Stimulated activated naive CD8-positive, alpha-beta T cell treated with anti-CD3 and anti-CD28 coated beads, Interleukin-15, Interleukin-2, amounts not matched to agents 100 ng/mL and 50 ng/mL, for 24 hours (primary cell): ENCODE data around the gene ADAMTS17.
"Not testable (repeated sequence)": the region's sequence is repeated elsewhere in the genome, so short reads cannot be mapped to it uniquely, and the experiment has no call there.

Experiments
- H3K27ac Mint-ChIP-seq: one replicate; pipeline ENCODE4 v1.8.0; 2021; ENCODE audit warnings: mild to moderate bottlenecking, mixed read lengths
- H3K27me3 Mint-ChIP-seq: one replicate; pipeline ENCODE4 v1.8.0; 2021; ENCODE audit warnings: mixed read lengths
- H3K36me3 Mint-ChIP-seq: one replicate; pipeline ENCODE4 v1.8.0; 2021; ENCODE audit warnings: low read depth, mixed read lengths
- H3K4me1 Mint-ChIP-seq: one replicate; pipeline ENCODE4 v1.8.0; 2021; ENCODE audit warnings: low read depth, mixed read lengths
- H3K4me3 Mint-ChIP-seq: one replicate; pipeline ENCODE4 v1.8.0; 2021; ENCODE audit warnings: mild to moderate bottlenecking, mixed read lengths
- H3K9me3 Mint-ChIP-seq: one replicate; pipeline ENCODE4 v1.8.0; 2021; ENCODE audit warnings: mixed read lengths

The ADAMTS17 gene

DNA sequence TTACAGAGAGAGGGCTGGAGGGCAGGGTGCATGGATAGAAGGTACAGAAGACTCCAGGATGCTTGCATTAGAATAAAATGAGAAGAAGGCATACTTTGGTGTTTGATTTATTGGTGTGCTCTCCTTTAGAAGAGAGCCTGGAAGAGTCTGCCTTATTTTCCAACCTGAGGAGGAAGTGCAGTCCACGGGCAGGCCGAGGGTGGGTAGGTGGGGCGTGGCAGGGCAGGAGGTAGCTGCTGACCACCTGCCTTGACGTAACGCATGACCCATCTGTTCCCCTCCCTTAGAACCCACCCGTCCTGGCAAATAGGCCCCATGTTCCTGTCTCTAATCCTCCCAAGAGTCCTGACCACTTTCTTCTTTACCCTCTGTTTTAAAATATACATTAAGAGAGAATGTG, 386.2 kb downstream of the ADAMTS17 start:
- no peaks in the 10 kb centered on the region for H3K9me3 Mint-ChIP-seq
- H3K36me3 Mint-ChIP-seq: no peaks in the 10 kb centered on the region
- no peak overlapping the region for H3K27ac Mint-ChIP-seq
- H3K4me1 Mint-ChIP-seq: peaks cover 5% of the 10 kb centered on the region
- no peak overlapping the region for H3K4me3 Mint-ChIP-seq
- H3K27me3 Mint-ChIP-seq: peaks cover 5% of the 10 kb centered on the region

DNA sequence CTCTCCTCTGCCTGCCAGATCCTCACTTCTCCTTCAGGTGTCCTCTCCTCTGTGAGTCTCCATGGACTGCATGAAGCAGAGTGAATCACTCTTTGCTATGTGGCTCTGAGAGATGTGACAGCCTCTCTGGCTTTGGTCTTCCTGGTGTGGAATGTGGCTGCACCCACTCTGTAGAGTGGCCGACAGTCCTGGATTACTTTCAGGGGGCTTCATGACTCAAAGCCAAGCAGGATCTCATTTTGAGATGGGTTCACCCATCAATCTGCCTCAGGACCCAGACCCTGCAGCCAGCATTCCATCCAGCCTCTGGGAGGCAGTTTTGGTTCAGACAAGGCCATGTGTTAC, 386.6 kb downstream of the ADAMTS17 start:
- Mint-ChIP-seq H3K36me3 (no peaks in the 10 kb centered on the region), H3K4me1 (peaks cover 5% of the 10 kb centered on the region), H3K4me3 (no peak overlapping the region), H3K27me3 (peaks cover 5% of the 10 kb centered on the region), H3K9me3 (no peaks in the 10 kb centered on the region), H3K27ac (no peak overlapping the region)

DNA sequence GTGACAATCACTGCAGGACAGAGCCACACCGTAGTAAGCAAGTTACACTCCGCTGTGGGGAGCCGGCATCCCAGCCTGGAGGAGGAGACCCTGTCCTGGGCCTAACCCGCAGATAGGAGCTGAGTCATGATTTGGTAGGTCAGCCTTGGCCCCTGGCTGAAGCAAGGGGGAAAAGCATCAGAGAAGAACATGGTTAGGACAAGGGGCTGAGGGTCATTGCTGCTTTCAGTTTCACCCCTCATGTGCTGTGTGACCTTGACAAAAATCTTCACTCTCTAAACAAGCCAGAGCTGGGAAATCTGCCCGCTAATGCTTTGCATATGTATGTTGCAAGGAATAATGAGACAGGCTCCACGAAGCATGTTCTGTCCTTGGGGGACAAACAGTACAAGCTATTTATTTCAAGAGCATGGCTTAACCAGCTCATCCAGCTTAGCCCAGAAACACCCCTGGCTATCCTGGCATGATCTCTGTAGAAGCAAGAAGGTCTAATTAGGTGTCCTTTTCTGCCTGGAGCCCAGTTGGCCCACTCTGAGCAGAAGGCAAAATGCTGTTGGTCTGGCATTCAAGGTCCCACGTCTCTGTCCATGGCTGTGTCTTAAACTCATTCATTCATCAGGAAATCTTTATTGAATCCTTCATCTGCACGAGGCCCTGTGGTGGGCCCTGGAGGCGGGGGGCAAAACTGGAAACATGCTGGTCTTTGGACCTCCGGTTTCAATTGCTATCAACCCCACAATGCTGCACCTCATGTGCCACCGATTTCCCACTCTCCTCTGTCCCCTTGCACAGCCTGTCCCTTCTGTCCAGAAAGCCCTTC, 387.2 kb downstream of the ADAMTS17 start:
- Mint-ChIP-seq H3K27ac (no peak overlapping the region), H3K27me3 (peaks cover 5% of the 10 kb centered on the region), H3K9me3 (no peaks in the 10 kb centered on the region), H3K4me3 (no peak overlapping the region), H3K4me1 (peaks cover 5% of the 10 kb centered on the region), H3K36me3 (no peaks in the 10 kb centered on the region)

DNA sequence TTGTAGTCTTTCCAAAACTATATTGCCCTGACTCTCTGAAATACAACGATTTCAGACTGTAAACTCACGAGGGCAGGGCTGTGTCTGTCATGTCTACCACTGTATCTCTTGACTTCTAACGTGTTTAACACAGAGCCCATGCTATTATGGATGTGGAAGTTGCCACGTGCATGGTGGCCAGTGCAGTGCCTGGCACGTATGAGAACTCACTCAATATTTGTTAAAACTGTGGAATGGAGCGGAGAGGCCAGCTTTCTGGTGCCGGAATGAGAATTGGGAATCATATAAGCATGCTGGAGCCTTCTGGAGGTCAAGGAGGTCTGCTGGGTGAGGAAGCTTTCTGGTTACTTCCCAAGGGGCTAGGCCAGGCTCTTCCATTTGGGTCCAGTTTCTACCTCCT, 387.9 kb downstream of the ADAMTS17 start:
- Mint-ChIP-seq H3K36me3 (no peaks in the 10 kb centered on the region), H3K9me3 (no peaks in the 10 kb centered on the region), H3K27ac (no peak overlapping the region), H3K4me1 (peaks cover 5% of the 10 kb centered on the region), H3K4me3 (no peak overlapping the region), H3K27me3 (peaks cover 8% of the 10 kb centered on the region)

DNA sequence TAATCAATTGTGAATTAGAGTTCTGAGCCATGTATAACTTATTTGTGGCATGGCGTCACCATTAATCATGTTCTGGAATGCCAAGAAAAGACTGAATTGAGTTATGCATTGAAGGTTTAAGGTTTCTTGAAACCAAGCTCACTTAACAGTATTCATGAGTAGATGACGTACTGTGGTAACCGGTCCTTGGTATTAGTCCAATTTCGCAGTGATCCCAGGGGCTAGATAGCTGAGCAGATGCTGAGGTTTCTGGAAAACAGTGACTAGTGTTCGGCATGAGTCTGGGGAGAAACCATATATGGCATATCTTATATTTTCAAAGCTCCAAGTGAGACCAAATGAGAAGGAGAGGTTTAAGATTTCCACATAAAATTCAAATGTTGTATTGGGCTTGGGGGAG, 390.3 kb downstream of the ADAMTS17 start:
- Mint-ChIP-seq H3K27ac (no peak overlapping the region), H3K36me3 (peaks cover 4% of the 10 kb centered on the region), H3K9me3 (peaks cover 4% of the 10 kb centered on the region), H3K4me3 (no peak overlapping the region), H3K4me1 (no peaks in the 10 kb centered on the region), H3K27me3 (peaks cover 7% of the 10 kb centered on the region)

DNA sequence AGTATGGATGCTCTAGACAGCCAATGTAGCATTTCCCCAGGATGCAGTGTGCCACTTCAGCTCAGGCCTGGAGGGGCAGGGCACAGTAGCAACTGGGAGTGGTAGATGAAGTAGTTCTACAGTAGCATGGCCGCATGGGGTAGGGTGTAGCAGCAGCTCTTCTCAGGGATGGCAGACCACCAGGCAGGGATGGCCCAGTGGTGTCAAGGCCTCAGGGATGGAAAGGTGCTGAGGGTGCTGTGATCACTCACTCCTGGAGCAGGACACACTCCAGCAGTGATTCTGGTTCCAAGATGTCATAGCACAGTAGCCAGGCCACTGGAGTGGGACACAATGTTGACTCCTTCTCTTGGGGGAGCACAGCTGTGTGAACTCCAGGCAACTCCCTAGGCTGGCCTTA, 397.6 kb downstream of the ADAMTS17 start:
- peaks cover 32% of the 10 kb centered on the region for H3K9me3 Mint-ChIP-seq

DNA sequence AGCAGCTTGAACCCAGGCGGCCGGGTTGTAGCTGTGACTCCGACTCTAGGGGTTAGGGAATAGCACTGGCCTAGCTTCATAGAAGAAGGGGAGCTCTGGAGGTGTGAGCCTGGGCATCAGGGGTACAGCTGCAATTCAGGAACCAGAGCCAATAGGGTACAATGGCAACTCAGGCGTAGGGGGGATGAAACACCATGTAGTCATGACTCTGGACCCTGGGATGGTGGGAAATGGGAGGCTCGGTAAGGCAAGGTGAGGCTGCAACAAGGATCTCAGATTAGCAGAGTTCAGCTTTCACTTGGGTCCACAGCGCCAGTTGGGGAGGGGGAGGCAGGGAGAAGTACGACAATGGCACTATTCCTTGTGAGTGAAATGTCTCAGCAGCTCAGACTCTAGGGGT, 398.3 kb downstream of the ADAMTS17 start:
- H3K27me3 Mint-ChIP-seq: peaks cover 16% of the 10 kb centered on the region
- no peak overlapping the region for H3K27ac Mint-ChIP-seq
- H3K9me3 Mint-ChIP-seq: peaks cover 32% of the 10 kb centered on the region
- no peak overlapping the region for H3K4me3 Mint-ChIP-seq
- H3K36me3 Mint-ChIP-seq: peaks cover 11% of the 10 kb centered on the region
- H3K4me1 Mint-ChIP-seq: no peaks in the 10 kb centered on the region

More for the DNA sequence above, 397.6 kb downstream of the ADAMTS17 start:
- Mint-ChIP-seq H3K36me3 (peaks cover 11% of the 10 kb centered on the region), H3K4me1 (no peaks in the 10 kb centered on the region), H3K4me3 (no peak overlapping the region), H3K27me3 (peaks cover 17% of the 10 kb centered on the region), H3K27ac (no peak overlapping the region)

DNA sequence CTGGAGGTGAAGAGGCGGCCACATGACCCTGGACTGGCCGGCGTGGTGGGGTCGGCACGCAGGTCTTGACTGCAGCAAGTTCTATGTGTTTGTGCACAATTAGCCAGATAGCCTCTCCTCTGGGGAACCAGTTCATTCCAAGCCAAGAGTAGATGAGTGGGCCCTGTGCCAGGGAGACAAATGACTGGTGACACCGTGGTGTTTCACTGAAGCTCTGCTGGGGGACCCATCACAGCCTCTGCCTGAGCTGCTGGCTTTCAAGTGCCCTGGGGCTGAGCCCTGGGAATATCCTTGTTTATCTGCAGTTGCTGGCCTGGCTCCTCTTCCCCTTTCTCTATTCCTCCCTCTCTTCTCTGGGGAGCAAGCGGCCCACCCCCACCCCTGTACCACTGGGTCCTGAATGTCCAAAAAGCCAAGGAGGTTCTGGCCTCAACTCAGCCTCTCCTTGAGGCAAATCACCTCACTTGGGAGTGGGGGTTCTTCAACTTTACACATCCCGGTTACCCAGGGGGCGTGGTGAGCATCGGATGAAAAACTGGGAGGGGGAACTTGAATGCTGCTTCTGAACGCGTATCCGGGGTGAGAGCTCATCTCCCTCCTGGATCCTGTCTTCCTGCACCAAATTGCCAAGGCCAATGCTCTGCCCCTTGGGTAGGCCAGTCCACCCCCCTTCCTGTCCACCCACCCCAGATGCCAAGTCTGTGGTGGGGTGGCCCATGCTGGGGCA, 408.9 kb downstream of the ADAMTS17 start:
- peaks cover 12% of the 10 kb centered on the region for H3K27me3 Mint-ChIP-seq

DNA sequence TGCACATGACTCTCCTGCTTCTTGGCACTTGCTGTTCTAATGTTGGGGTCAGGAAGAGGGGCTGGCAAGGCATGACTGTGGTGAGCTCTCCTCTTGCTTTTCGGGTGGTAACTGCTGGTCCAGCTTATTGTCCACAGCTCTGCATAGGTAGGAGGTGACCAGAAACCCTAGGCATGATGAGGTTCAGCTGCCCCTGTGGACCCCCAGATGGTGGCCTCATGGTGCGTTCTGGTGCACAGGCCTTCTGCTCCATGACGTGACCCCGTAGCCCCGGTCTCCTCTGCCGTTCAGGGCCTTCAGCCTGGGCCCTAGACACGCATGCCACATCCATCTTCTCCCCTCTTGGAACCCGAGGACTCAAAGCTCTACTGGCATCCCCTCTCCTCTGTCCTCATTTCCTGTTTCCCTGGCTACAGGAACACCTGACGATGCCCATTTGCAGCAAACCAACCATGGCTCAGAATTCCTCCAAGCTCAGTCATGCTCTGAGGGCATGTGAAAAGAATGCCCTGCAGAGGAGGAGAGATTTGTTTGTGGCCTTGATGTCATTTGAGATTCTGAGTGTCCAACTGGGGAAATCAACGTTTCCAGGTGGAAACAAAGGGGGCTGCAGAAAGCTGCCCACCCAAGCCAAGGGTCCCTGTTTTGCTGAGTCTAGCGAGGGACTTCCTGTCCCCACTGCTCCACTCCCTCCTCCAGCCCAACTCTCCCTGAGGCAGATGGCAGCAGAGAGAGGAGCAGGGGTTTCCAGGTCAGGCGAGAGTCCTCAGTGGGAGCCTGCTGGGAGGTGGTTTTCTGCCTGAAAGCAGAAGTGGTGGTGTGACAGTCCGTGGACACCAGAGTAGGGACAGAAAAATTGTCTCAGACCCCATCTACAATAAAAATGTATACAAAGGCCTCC, 409.8 kb downstream of the ADAMTS17 start:
- no peak overlapping the region for H3K4me3 Mint-ChIP-seq
- H3K27me3 Mint-ChIP-seq: peaks cover 11% of the 10 kb centered on the region
- peaks cover 12% of the 10 kb centered on the region for H3K4me1 Mint-ChIP-seq
- no peak overlapping the region for H3K27ac Mint-ChIP-seq
- H3K36me3 Mint-ChIP-seq: no peaks in the 10 kb centered on the region
- H3K9me3 Mint-ChIP-seq: no peaks in the 10 kb centered on the region

More for the DNA sequence above, 408.9 kb downstream of the ADAMTS17 start:
- no peaks in the 10 kb centered on the region for H3K9me3 Mint-ChIP-seq
- H3K4me1 Mint-ChIP-seq: peaks cover 12% of the 10 kb centered on the region
- no peak overlapping the region for H3K4me3 Mint-ChIP-seq
- no peak overlapping the region for H3K27ac Mint-ChIP-seq
- H3K36me3 Mint-ChIP-seq: no peaks in the 10 kb centered on the region

DNA sequence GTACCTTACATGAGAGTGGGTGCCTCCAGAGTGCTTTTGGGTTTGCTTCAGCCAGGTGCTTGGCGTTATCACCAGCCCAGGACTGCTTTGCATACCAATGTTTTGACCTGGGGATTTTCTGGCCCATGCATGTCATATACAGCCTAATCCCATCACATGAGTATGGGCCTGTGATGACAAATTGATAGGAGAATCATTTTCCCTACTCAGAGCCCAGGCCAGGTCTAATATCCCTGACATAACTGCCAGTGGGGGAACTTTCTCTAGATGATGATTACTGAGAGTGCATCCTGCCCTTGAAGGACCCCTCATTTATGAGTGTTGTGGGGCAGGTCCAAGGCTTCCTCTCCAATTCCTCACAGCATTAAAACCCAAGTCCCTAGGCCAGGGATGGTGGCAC, 411.1 kb downstream of the ADAMTS17 start:
- H3K27ac Mint-ChIP-seq: no peak overlapping the region
- peaks cover 10% of the 10 kb centered on the region for H3K27me3 Mint-ChIP-seq
- H3K4me1 Mint-ChIP-seq: peaks cover 16% of the 10 kb centered on the region
- H3K4me3 Mint-ChIP-seq: no peak overlapping the region
- no peaks in the 10 kb centered on the region for H3K9me3 Mint-ChIP-seq
- H3K36me3 Mint-ChIP-seq: no peaks in the 10 kb centered on the region

DNA sequence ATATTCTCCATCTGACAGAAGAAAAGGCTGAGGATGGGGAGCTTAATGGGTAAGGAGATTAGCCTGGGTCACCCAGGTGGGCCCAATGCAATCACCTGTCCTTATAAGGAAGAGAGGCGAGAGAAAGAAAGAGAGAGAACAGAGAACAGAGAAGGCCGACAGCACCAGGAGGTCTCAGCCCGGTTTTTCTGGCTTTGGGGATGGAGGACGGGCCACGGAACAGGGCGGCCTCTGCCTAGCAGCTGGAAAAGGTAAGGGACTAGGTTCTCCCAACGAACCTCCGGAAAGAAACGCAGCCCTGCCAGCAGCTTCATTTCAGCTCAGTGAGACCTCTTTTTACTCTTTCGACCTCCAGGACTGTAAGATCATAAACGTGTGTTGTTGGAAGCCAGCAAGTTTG, 412.5 kb downstream of the ADAMTS17 start:
- Mint-ChIP-seq H3K4me3 (no peak overlapping the region), H3K27ac (no peak overlapping the region), H3K4me1 (peaks cover 16% of the 10 kb centered on the region), H3K27me3 (peaks cover 11% of the 10 kb centered on the region), H3K36me3 (no peaks in the 10 kb centered on the region), H3K9me3 (no peaks in the 10 kb centered on the region)

DNA sequence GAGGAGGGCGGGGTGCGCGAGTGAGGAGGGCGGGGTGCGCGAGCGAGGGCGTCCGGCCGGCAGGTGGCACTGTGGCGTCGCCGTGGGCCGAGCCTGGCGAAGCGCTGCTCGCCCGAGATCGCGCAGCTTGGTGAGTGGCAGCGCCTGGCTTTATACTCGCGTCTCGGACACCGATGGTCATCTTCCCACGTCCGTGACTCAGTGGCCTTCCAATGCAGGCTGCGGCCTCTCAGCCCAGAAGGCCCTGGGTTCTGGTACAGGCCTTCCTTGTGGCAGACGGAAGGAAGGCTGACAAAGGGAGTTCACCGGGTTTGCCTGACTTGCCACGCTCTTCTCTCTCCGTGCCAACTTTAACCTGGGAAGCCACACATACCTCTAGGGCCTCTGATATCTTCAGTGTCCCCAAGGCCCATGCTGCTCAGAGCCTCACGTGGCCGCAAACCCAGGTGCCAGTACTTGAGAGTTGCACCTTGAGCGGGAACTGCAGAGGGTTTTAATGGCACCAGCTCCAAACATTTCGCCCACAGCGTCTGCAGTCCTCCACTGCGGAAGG, 413.3 kb downstream of the ADAMTS17 start:
- Mint-ChIP-seq H3K27ac (no peak overlapping the region), H3K27me3 (peaks cover 16% of the 10 kb centered on the region)

DNA sequence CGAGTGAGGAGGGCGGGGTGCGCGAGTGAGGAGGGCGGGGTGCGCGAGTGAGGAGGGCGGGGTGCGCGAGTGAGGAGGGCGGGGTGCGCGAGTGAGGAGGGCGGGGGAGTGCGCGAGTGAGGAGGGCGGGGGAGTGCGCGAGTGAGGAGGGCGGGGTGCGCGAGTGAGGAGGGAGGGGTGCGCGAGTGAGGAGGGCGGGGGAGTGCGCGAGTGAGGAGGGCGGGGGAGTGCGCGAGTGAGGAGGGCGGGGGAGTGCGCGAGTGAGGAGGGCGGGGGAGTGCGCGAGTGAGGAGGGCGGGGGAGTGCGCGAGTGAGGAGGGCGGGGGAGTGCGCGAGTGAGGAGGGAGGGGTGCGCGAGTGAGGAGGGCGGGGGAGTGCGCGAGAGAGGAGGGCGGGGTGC, 415.2 kb downstream of the ADAMTS17 start:
- not testable (repeated sequence) for H3K27ac Mint-ChIP-seq, H3K36me3 Mint-ChIP-seq, H3K9me3 Mint-ChIP-seq, H3K4me3 Mint-ChIP-seq
- peaks cover 22% of the 10 kb centered on the region for H3K27me3 Mint-ChIP-seq
- peaks cover 16% of the 10 kb centered on the region for H3K4me1 Mint-ChIP-seq

More for the DNA sequence above, 413.3 kb downstream of the ADAMTS17 start:
- Mint-ChIP-seq H3K36me3 (no peaks in the 10 kb centered on the region), H3K9me3 (no peaks in the 10 kb centered on the region), H3K4me1 (peaks cover 16% of the 10 kb centered on the region), H3K4me3 (peak overlapping the region; percentile 82)

DNA sequence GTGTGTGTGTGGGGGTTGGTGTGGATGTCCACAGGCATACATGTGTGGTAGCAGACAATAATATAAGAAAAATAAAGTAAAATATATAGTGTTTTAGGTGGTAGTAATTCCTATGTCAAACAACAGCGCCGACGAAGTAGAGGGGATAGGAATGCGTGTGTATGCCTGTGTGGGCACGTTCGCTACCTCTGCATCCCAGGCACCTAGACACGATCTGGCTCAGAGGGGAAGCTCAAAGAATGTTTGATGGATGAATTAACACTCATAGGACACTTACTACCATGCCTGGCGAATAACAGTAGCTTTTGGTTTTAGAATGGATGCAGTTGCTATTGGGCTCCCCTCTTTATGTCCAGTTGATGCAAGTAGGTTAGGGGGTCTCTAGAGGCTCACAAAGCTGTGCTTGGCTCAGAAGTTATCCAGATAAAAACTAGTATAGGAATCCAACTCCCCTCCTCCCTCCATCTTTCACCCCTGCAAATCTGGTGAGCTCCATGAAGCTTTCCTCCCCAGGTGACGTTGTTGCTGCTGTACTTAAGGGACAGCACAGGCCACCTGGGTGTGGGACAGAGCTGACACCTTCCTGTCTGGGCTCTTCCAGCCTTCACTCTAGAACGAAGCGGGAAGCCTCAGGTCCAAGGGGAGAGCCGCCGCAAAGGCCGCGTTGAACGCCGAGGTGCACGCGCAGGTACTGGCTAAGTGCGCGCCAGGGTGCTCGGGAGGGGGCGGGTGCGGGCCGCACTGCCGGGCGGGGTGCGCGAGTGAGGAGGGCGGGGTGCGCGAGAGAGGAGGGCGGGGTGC, 415.9 kb downstream of the ADAMTS17 start:
- Mint-ChIP-seq H3K4me3 (peak overlapping the region; percentile 80), H3K27me3 (peaks cover 26% of the 10 kb centered on the region), H3K9me3 (no peaks in the 10 kb centered on the region), H3K36me3 (no peaks in the 10 kb centered on the region), H3K4me1 (peaks cover 16% of the 10 kb centered on the region), H3K27ac (peak overlapping the region; percentile 31)
